HL-60 (cell line): ENCODE results near the gene NMUR1.
A peak's percentile ranks its signal among the peaks of the same experiment; 100 is the strongest.
"Not testable (repeated sequence)": the region's sequence is repeated elsewhere in the genome, so short reads cannot be mapped to it uniquely, and the experiment has no call there.

Experiments
- DNase-seq, 2 experiments: peaks; one replicate each; pipeline ENCODE4 v3.0.0-alpha.2; 2010 to 2020; ENCODE audit warnings: low read depth in 1 of 2, low spot score in 1 of 2
- H3K27ac ChIP-seq: fragments of 250-450 bp; sonication (Bioruptor Pico); replicated peaks from 2 replicates; pipeline ENCODE4 v1.5.1; 2020; ENCODE audit warnings: mild to moderate bottlenecking, moderate library complexity
- H3K27me3 ChIP-seq: fragments of 250-450 bp; sonication (Bioruptor Pico); 2 replicates; pipeline ENCODE4 v1.5.1; 2021; ENCODE audit warnings: mild to moderate bottlenecking, moderate library complexity; ENCODE audit not compliant: insufficient read depth, poor library complexity, severe bottlenecking
- H3K4me3 ChIP-seq: replicated peaks from 2 replicates; pipeline ENCODE4 v1.5.1; 2011; ENCODE audit warnings: mild to moderate bottlenecking, control low read depth, low read length; ENCODE audit not compliant: insufficient read depth
- GABPA ChIP-seq: IDR thresholded peaks from 2 replicates; pipeline ENCODE4 v1.6.1; 2012; ENCODE audit warnings: low read depth
- POLR2AphosphoS5 ChIP-seq: IDR thresholded peaks from 2 replicates; pipeline ENCODE4 v1.6.1; 2012; ENCODE audit warnings: low read depth
- SPI1 ChIP-seq: IDR thresholded peaks from 2 replicates; pipeline ENCODE4 v1.6.1; 2012; ENCODE audit warnings: low read depth, mild to moderate bottlenecking, borderline replicate concordance
- long read RNA-seq: library from polyadenylated mRNA; unstranded; transcript quantifications from one replicate; pipeline ENCODE4 v2.0.0, GENCODE V29; 2020
- TF ChIP-seq, protein P1 (sequence below): IDR thresholded peaks from one replicate; pipeline ENCODE4 v1.5.1; 2011; ENCODE audit warnings: low read length, control low read depth, inconsistent platforms; ENCODE audit not compliant: insufficient read depth
- TF ChIP-seq, protein P2 (sequence below): IDR thresholded peaks from 2 replicates; pipeline ENCODE4 v1.6.1; 2012; ENCODE audit warnings: low read depth; ENCODE audit not compliant: insufficient replicate concordance

NMUR1 gene, protein sequence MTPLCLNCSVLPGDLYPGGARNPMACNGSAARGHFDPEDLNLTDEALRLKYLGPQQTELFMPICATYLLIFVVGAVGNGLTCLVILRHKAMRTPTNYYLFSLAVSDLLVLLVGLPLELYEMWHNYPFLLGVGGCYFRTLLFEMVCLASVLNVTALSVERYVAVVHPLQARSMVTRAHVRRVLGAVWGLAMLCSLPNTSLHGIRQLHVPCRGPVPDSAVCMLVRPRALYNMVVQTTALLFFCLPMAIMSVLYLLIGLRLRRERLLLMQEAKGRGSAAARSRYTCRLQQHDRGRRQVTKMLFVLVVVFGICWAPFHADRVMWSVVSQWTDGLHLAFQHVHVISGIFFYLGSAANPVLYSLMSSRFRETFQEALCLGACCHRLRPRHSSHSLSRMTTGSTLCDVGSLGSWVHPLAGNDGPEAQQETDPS
- long read RNA-seq, result 0 reads

DNA sequence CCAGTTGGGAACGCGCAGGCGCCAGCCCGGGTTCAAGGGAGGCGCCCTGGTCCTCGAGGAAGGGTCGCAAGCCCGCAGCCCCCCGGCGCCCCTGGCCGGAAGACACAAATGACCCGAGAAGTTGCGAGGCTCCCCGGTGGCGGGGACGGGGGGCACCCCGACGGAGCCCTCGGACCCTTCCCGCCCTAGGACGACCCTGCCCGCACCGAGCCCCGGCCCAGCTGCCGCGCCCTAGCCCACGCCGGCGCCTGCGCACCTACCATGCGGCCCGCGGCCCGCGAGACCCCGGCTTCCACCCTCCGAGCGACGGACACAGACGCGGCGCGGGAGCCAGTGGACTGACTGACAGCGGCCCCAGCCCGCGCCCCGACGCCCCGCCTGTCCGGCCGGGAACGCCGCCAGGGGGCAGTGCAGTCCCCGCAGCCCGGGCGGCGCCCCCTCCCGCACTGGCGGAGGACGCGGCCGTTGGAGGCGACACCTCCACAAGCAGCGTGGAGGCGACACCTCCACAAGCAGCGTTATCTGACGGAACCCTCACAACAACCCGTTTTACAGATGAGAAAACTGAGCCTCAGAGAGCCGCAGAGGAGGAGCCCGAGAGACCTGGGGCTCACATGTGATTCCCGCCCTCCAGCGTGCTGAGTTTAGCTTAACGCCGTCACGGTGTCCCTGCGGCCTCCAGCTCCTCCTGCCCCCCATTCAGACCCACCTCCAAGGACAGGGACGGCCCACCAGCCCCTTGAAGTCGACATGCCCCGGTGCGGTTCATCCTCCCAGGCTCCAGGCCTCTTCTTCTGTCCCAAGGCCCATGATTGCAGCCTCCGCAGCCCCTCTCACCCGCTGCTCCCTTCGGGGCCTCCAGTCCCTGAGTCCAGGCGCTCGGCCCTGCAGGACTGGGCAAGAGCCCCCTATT is at the start of gene NMUR1:
Gene NMUR1, minus strand, starts transcription at position 347 of the 913 bp plus-strand sequence. Its CDS starts 84 bp downstream, at position 263.
- Histone ChIP-seq H3K4me3 (no peak within 1 kb of the TSS; the same call in 1 of the 2 replicates), H3K27ac (no peak within 1 kb of the TSS), H3K27me3 (peaks cover 10% of the 10 kb centered on the region)
- DNase-seq, result peak; percentile 35 to 36
- TF ChIP-seq GABPA (no peak), SPI1 (no peak), POLR2AphosphoS5 (no peak)
- TF ChIP-seq, protein P1, sequence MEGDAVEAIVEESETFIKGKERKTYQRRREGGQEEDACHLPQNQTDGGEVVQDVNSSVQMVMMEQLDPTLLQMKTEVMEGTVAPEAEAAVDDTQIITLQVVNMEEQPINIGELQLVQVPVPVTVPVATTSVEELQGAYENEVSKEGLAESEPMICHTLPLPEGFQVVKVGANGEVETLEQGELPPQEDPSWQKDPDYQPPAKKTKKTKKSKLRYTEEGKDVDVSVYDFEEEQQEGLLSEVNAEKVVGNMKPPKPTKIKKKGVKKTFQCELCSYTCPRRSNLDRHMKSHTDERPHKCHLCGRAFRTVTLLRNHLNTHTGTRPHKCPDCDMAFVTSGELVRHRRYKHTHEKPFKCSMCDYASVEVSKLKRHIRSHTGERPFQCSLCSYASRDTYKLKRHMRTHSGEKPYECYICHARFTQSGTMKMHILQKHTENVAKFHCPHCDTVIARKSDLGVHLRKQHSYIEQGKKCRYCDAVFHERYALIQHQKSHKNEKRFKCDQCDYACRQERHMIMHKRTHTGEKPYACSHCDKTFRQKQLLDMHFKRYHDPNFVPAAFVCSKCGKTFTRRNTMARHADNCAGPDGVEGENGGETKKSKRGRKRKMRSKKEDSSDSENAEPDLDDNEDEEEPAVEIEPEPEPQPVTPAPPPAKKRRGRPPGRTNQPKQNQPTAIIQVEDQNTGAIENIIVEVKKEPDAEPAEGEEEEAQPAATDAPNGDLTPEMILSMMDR, result no peak
- TF ChIP-seq, protein P2, sequence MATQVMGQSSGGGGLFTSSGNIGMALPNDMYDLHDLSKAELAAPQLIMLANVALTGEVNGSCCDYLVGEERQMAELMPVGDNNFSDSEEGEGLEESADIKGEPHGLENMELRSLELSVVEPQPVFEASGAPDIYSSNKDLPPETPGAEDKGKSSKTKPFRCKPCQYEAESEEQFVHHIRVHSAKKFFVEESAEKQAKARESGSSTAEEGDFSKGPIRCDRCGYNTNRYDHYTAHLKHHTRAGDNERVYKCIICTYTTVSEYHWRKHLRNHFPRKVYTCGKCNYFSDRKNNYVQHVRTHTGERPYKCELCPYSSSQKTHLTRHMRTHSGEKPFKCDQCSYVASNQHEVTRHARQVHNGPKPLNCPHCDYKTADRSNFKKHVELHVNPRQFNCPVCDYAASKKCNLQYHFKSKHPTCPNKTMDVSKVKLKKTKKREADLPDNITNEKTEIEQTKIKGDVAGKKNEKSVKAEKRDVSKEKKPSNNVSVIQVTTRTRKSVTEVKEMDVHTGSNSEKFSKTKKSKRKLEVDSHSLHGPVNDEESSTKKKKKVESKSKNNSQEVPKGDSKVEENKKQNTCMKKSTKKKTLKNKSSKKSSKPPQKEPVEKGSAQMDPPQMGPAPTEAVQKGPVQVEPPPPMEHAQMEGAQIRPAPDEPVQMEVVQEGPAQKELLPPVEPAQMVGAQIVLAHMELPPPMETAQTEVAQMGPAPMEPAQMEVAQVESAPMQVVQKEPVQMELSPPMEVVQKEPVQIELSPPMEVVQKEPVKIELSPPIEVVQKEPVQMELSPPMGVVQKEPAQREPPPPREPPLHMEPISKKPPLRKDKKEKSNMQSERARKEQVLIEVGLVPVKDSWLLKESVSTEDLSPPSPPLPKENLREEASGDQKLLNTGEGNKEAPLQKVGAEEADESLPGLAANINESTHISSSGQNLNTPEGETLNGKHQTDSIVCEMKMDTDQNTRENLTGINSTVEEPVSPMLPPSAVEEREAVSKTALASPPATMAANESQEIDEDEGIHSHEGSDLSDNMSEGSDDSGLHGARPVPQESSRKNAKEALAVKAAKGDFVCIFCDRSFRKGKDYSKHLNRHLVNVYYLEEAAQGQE, result no peak

DNA sequence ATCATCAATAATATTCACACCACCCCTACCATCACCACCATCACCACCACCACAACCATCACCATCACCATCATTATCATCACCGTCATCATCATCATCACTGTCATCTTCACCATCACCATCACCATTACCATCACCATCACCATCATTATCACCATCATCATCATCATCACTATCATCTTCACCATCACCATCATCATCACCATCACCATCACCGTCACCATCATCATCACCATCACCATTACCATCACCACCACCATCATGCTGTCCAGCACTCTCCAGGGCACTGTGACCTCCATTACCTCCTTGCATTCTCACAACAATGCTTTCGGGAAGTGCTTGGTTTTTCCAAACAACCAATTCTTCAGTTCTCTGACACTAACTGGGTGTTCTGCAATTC is 49.3 kb upstream of the NMUR1 start:
- Histone ChIP-seq H3K27ac (no peak overlapping the region), H3K27me3 (no peaks in the 10 kb centered on the region), H3K4me3 (no peak overlapping the region)
- DNase-seq, result no peak
- TF ChIP-seq POLR2AphosphoS5, result no peak
- TF ChIP-seq GABPA, result no peak
- TF ChIP-seq, protein P2, result no peak
- no peak for TF ChIP-seq SPI1
- TF ChIP-seq, protein P1, result no peak

DNA sequence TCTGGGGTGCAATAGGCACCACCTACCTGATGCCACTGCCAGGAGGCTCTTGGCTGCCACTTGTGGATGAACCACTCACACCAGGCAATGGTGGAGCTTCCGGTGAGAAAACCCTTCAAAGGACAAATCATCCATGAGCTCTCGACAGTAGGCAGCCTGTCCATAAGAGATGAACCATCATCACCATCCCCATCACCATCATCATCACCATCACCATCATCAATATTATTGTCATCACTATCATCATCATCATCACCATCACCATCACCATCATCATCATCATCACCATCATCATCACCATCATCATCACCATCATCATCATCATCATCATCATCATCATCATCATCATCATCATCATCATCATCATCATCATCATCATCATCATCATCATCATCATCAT is 48.4 kb upstream of the NMUR1 start:
- not testable (repeated sequence) for H3K4me3 ChIP-seq, DNase-seq, H3K27ac ChIP-seq, H3K27me3 ChIP-seq

DNA sequence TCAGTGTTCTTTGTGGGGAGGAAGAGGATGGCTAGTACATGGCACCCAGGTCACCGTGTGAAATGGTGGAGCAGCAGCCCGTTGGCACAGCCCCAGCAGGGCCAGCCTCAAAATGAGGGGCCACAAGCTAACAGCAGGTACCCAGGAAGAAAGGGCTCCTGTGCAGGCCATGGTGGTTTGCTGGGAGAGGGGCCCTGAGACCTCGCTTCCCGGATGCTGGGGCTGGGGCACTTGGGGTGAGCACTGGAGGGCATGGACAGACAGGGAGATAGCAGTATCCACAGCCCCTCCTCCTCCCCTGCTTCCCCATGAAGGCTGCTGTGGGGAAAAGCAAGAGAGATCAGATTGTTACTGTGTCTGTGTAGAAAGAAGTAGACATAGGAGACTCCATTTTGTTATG is 46.2 kb upstream of the NMUR1 start:
- no peak for DNase-seq
- no peaks in the 10 kb centered on the region for H3K27me3 ChIP-seq
- no peak overlapping the region for H3K4me3 ChIP-seq
- TF ChIP-seq, protein P2, result no peak
- TF ChIP-seq POLR2AphosphoS5 (no peak), SPI1 (no peak), GABPA (no peak)
- TF ChIP-seq, protein P1, result no peak
- no peak overlapping the region for H3K27ac ChIP-seq
